Mucosa of rectum (tissue), 2 donors: ENCODE data around the gene ZC3H8.

ENCODE experiments used
- H3K27ac ChIP-seq, 2 donors: one replicate each; pipeline ENCODE4 v1.7.0; 2013; ENCODE audit warnings: inconsistent platforms in 2 of 2, low read depth in 2 of 2, low read length in 2 of 2
- H3K27me3 ChIP-seq, 2 donors: one replicate each; pipeline ENCODE4 v1.7.0; 2013; ENCODE audit warnings: low read length in 2 of 2; ENCODE audit not compliant: control insufficient read depth in 2 of 2, insufficient read depth in 2 of 2
- H3K36me3 ChIP-seq, 2 donors: one replicate each; pipeline ENCODE4 v1.7.0; 2013; ENCODE audit warnings: low read length in 2 of 2; ENCODE audit not compliant: control insufficient read depth in 2 of 2, insufficient read depth in 2 of 2
- H3K4me1 ChIP-seq, 2 donors: one replicate each; pipeline ENCODE4 v1.7.0; 2013; ENCODE audit warnings: low read length in 2 of 2, mild to moderate bottlenecking in 1 of 2; ENCODE audit not compliant: control insufficient read depth in 2 of 2, insufficient read depth in 2 of 2
- H3K4me3 ChIP-seq, 2 donors: one replicate each; pipeline ENCODE4 v1.7.0; 2013; ENCODE audit warnings: low read length in 2 of 2
- H3K9ac ChIP-seq, 2 donors: one replicate each; pipeline ENCODE4 v1.7.0; 2013; ENCODE audit warnings: low read length in 2 of 2, low read depth in 1 of 2, mild to moderate bottlenecking in 1 of 2
- H3K9me3 ChIP-seq, 2 donors: one replicate each; pipeline ENCODE4 v1.7.0; 2013; ENCODE audit warnings: low read length in 2 of 2; ENCODE audit not compliant: control insufficient read depth in 2 of 2
- donor health status: healthy.
- donor health status: Normal muscosa, but diverticular disease.

The ZC3H8 gene

GRCh38 chr2:112254466-112255240 lies at the start of gene ZC3H8:
Gene ZC3H8, minus strand, starts transcription at chr2:112255042. Its CDS starts 61 bp downstream, at chr2:112254981.
- peak within 1 kb of the TSS; percentile 82 to 86 for H3K4me3 ChIP-seq
- peak within 1 kb of the TSS; percentile 84 to 85 for H3K9ac ChIP-seq

GRCh38 chr2:112304298-112304941 lies 49.6 kb upstream of the ZC3H8 start:
- H3K4me1 ChIP-seq: no peaks in the 10 kb centered on the region
- no peak overlapping the region for H3K4me3 ChIP-seq
- no peaks in the 10 kb centered on the region for H3K9me3 ChIP-seq
- no peaks in the 10 kb centered on the region for H3K27me3 ChIP-seq
- no peak overlapping the region for H3K27ac ChIP-seq
- peaks cover 2 to 9% of the 10 kb centered on the region in 2 donors for H3K36me3 ChIP-seq
- no peak overlapping the region for H3K9ac ChIP-seq

More at GRCh38 chr2:112254466-112255240, at the start of gene ZC3H8:
- Histone ChIP-seq H3K36me3 (peaks cover 0 to 5% of the 10 kb centered on the region in 2 donors), H3K27ac (peak within 1 kb of the TSS; percentile 84 to 86), H3K9me3 (no peaks in the 10 kb centered on the region), H3K4me1 (peaks cover 5 to 13% of the 10 kb centered on the region in 2 donors), H3K27me3 (no peaks in the 10 kb centered on the region)

GRCh38 chr2:112301973-112302372 lies 47.1 kb upstream of the ZC3H8 start:
- H3K4me1 ChIP-seq: no peaks in the 10 kb centered on the region
- H3K9me3 ChIP-seq: no peaks in the 10 kb centered on the region
- H3K27ac ChIP-seq: no peak overlapping the region
- H3K36me3 ChIP-seq: peaks cover 2 to 4% of the 10 kb centered on the region in 2 donors
- no peak overlapping the region for H3K9ac ChIP-seq
- H3K27me3 ChIP-seq: no peaks in the 10 kb centered on the region
- H3K4me3 ChIP-seq: no peak overlapping the region

- H3K4me3 ChIP-seq: no peak overlapping the region
- no peak overlapping the region for H3K27ac ChIP-seq
- H3K9ac ChIP-seq: no peak overlapping the region
- no peaks in the 10 kb centered on the region for H3K9me3 ChIP-seq
- no peaks in the 10 kb centered on the region for H3K27me3 ChIP-seq
- H3K4me1 ChIP-seq: no peaks in the 10 kb centered on the region
- peaks cover 2 to 4% of the 10 kb centered on the region in 2 donors for H3K36me3 ChIP-seq
Measured at GRCh38 chr2:112301171-112301584, 46.3 kb upstream of the ZC3H8 start.

- H3K4me1 ChIP-seq: no peaks in the 10 kb centered on the region
- H3K27me3 ChIP-seq: no peaks in the 10 kb centered on the region
- H3K36me3 ChIP-seq: no peaks in the 10 kb centered on the region
- H3K9ac ChIP-seq: no peak overlapping the region
- H3K9me3 ChIP-seq: no peaks in the 10 kb centered on the region
- H3K27ac ChIP-seq: no peak overlapping the region
- H3K4me3 ChIP-seq: no peak overlapping the region
Measured at GRCh38 chr2:112296407-112296806, 41.6 kb upstream of the ZC3H8 start.

GRCh38 chr2:112295407-112296078 lies 40.7 kb upstream of the ZC3H8 start:
- H3K4me1 ChIP-seq: no peaks in the 10 kb centered on the region
- no peak overlapping the region for H3K4me3 ChIP-seq
- H3K27me3 ChIP-seq: no peaks in the 10 kb centered on the region
- no peak overlapping the region for H3K27ac ChIP-seq
- H3K36me3 ChIP-seq: no peaks in the 10 kb centered on the region
- no peak overlapping the region for H3K9ac ChIP-seq
- H3K9me3 ChIP-seq: no peaks in the 10 kb centered on the region

- Histone ChIP-seq H3K27ac (no peak overlapping the region), H3K4me3 (no peak overlapping the region), H3K27me3 (no peaks in the 10 kb centered on the region), H3K9me3 (no peaks in the 10 kb centered on the region), H3K36me3 (no peaks in the 10 kb centered on the region), H3K4me1 (no peaks in the 10 kb centered on the region), H3K9ac (no peak overlapping the region)
Measured at GRCh38 chr2:112293636-112294401, 39.0 kb upstream of the ZC3H8 start.

- Histone ChIP-seq H3K4me1 (no peaks in the 10 kb centered on the region), H3K27me3 (no peaks in the 10 kb centered on the region), H3K27ac (no peak overlapping the region), H3K9ac (no peak overlapping the region), H3K36me3 (no peaks in the 10 kb centered on the region), H3K4me3 (no peak overlapping the region), H3K9me3 (no peaks in the 10 kb centered on the region)
Measured at GRCh38 chr2:112290648-112291047, 35.8 kb upstream of the ZC3H8 start.

GRCh38 chr2:112290088-112290487 lies 35.2 kb upstream of the ZC3H8 start:
- Histone ChIP-seq H3K4me3 (no peak overlapping the region), H3K27me3 (no peaks in the 10 kb centered on the region), H3K27ac (no peak overlapping the region), H3K36me3 (no peaks in the 10 kb centered on the region), H3K9ac (no peak overlapping the region), H3K4me1 (no peaks in the 10 kb centered on the region), H3K9me3 (no peaks in the 10 kb centered on the region)
